Measurements from ENCODE around the gene POLR2J.
"Not testable (repeated sequence)": the region's sequence is repeated elsewhere in the genome, so short reads cannot be mapped to it uniquely, and the experiment has no call there.

Gene POLR2J

DNA sequence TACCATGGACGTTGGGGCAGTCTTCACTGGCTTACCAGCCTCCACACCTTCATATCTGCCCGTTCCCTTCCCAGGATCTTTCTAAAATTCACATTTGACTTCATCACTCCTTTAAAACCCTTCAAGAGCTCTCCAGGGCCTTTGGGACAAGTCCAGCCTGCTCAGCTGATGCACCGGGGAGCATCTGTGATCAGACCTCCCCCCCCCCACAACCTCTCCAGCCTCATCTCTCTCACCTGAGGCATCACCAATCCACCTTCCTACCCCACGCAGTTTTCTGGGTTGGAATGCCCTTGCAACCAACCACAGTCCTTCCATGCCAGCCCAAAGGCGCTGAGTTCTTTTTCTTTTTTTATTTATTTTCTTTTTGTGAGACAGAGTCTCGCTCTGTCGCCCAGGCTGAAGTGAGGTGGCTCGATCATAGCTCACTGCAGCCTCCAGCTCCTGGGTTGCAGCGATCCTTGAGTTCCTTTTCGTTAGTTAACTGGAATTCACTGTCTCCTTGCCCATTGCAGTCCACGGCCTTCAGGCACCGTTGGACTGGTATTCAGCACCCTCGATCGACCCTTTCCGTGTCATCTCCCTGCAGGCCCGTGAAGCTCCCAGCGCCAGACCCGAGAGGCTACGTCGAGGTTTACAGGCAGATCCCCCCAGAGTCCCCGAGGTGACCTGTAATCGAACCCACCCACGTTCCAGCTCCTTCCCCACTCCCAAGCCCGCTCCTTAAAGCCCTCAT, 14.7 kb downstream of the POLR2J start:
- no peak for DNase-seq (ENCODE audit: extremely low spot score)
- TF ChIP-seq ELF4 (IDR thresholded peaks at IDR 0.05) (no peak), ARNT (IDR thresholded peaks at IDR 0.05) (no peak), SUZ12 (IDR thresholded peaks at IDR 0.05) (no peak), TARDBP (IDR thresholded peaks at IDR 0.05) (no peak), SP1 (IDR thresholded peaks at IDR 0.05) (no peak), L3MBTL2 (conservative IDR thresholded peaks at IDR 0.05) (no peak), ZNF384 (IDR thresholded peaks at IDR 0.05) (no peak), NFRKB (IDR thresholded peaks at IDR 0.05) (no peak), HDGF (IDR thresholded peaks at IDR 0.05; ENCODE audit: borderline replicate concordance) (no peak), FOXK2 (IDR thresholded peaks at IDR 0.05) (no peak), FOXM1 (IDR thresholded peaks at IDR 0.05; ENCODE audit: borderline replicate concordance) (no peak)
- TF ChIP-seq, protein P1, sequence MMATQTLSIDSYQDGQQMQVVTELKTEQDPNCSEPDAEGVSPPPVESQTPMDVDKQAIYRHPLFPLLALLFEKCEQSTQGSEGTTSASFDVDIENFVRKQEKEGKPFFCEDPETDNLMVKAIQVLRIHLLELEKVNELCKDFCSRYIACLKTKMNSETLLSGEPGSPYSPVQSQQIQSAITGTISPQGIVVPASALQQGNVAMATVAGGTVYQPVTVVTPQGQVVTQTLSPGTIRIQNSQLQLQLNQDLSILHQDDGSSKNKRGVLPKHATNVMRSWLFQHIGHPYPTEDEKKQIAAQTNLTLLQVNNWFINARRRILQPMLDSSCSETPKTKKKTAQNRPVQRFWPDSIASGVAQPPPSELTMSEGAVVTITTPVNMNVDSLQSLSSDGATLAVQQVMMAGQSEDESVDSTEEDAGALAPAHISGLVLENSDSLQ (IDR thresholded peaks at IDR 0.05) = no peak
- ChIA-PET CTCF (no interaction called here), POLR2A (interaction anchor here (1.1 to 1.2 kb wide), 2 partner anchors 30 to 68 kb away, joined by 3 read pairs; partner anchors contain the start of gene PRKRIP1)

DNA sequence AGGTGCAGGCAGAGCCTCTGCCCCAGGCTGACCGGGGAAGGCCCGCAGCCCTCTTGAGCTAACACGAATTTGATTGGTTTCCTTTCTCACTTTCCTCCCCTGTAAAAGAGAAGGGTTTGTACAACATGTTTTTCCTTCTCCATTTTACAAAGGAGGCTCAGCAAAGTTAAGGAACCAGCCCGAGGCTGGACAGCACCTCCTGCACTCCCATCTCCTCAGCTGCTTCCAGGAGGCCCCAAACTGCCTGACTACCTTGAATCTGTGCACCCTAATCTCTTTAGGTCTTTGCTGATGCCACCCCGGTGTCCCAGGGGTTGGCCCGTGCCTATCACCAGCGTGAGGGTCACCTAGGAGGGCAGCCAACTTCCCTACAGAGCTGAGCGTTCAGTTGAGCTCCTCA, 18.3 kb downstream of the POLR2J start:
- no peak for DNase-seq (ENCODE audit: extremely low spot score)
- ChIA-PET CTCF (no interaction called here), POLR2A (no interaction called here)
- TF ChIP-seq NFRKB (IDR thresholded peaks at IDR 0.05) (no peak), SP1 (IDR thresholded peaks at IDR 0.05) (no peak), TARDBP (IDR thresholded peaks at IDR 0.05) (no peak)

DNA sequence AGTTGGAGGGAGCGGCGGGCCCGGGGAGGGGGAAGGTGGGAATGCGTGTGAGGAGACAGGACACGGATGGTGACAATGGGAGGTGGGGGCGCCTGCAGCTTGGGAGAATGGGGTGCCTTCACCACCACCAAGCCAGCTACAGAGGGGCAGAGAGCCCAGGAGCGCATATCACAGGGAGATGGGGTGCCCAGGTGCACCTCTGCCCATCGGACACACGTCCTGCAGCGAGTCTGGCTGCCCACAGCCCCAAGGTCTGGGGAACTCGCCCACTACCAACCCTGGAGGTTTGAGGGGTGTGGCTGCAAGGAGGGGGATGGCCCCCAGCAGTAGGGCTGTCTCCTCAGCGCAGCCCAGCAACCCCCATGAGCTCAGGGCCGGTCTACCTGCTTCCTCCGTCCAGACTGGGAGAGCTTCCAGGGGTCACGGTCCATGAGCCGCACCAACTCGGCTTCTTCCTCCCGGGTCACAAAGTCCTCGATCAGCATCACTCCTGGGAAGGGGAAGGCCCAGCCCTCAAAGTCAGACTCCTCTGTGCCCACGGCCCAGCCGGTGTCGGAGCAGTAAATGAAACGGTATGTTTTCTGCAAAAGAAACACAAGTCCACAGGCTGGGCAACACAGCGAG, 19.4 kb downstream of the POLR2J start:
- CTCF ChIA-PET = no interaction called here
- no peak for DNase-seq (ENCODE audit: extremely low spot score)
- TF ChIP-seq, protein P1 (IDR thresholded peaks at IDR 0.05) = no peak
- TF ChIP-seq HDGF (IDR thresholded peaks at IDR 0.05; ENCODE audit: borderline replicate concordance) (no peak), L3MBTL2 (conservative IDR thresholded peaks at IDR 0.05) (no peak), FOXM1 (IDR thresholded peaks at IDR 0.05; ENCODE audit: borderline replicate concordance) (no peak), SUZ12 (IDR thresholded peaks at IDR 0.05) (no peak), FOXK2 (IDR thresholded peaks at IDR 0.05) (no peak), FOXA1 (IDR thresholded peaks at IDR 0.05) (no peak), CTBP1 (IDR thresholded peaks at IDR 0.05; ENCODE audit: borderline replicate concordance) (no peak), ARNT (IDR thresholded peaks at IDR 0.05) (no peak), TARDBP (IDR thresholded peaks at IDR 0.05) (no peak), NFRKB (IDR thresholded peaks at IDR 0.05) (no peak), BHLHE40 (IDR thresholded peaks at IDR 0.05; ENCODE audit: borderline replicate concordance) (no peak), SP1 (IDR thresholded peaks at IDR 0.05) (no peak), ELF4 (IDR thresholded peaks at IDR 0.05) (no peak), LEF1 (IDR thresholded peaks at IDR 0.05; ENCODE audit: borderline replicate concordance) (no peak), ZNF384 (IDR thresholded peaks at IDR 0.05) (no peak)
- POLR2A ChIA-PET = no interaction called here

DNA sequence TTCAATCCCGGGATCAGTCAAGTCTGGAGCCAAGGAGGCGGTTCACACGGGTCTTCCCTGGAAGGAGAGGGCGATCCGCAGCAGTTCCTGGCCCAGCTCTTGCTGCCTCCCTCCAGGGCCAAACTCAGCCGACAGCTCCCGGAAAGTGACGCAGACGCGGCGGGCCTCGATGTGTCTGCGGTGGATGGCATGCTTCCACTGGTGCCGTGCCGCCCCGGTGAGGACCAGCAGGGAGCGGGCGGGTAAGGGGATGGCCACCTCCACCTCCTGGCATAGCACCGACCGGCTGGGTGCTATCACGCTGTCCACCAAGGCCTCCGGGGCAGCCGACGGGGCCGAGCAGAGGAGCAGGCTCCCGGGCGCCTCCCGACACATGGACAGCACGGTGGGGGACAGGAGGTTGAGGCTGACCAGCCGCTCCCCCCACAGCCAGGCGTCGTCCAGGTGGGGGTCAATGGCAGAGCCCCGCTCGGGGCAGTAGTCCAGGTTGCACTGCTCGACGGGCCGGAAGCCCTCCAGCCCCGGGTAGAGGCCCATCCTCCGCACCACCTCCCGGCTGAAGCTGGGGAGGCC, 21.3 kb downstream of the POLR2J start:
- DNase-seq (ENCODE audit: extremely low spot score) = no peak
- TF ChIP-seq FOXA1 (IDR thresholded peaks at IDR 0.05) (no peak), SUZ12 (IDR thresholded peaks at IDR 0.05) (no peak), SP1 (IDR thresholded peaks at IDR 0.05) (no peak), CTBP1 (IDR thresholded peaks at IDR 0.05; ENCODE audit: borderline replicate concordance) (no peak), L3MBTL2 (conservative IDR thresholded peaks at IDR 0.05) (no peak), NFRKB (IDR thresholded peaks at IDR 0.05) (no peak), TARDBP (IDR thresholded peaks at IDR 0.05) (no peak), LEF1 (IDR thresholded peaks at IDR 0.05; ENCODE audit: borderline replicate concordance) (no peak), ELF4 (IDR thresholded peaks at IDR 0.05) (no peak), FOXK2 (IDR thresholded peaks at IDR 0.05) (no peak), ZNF384 (IDR thresholded peaks at IDR 0.05) (no peak), BHLHE40 (IDR thresholded peaks at IDR 0.05; ENCODE audit: borderline replicate concordance) (no peak), FOXM1 (IDR thresholded peaks at IDR 0.05; ENCODE audit: borderline replicate concordance) (no peak)
- TF ChIP-seq, protein P1 (IDR thresholded peaks at IDR 0.05) = no peak
- ChIA-PET POLR2A (no interaction called here), CTCF (no interaction called here)

DNA sequence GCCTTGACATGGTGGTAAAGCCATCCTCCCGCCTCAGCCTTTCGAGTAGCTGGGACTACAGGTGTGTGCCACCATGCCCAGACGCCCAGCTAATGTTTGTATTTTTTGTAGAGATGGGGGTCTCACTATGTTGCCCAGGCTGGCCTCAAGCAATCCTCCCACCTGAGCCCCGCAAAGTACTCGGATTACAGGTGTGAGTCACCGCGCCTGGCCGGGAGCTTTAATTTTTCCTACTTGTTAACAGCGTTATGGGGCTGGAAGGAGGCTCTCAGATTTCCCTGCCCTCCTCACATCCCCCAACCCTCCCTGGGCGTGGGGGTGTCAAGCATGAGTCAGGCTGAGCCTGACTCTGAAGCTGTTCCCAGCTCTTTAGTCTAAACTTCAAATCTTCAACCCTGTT, 22.4 kb downstream of the POLR2J start:
- ChIA-PET POLR2A (interaction anchor here (0.7 kb wide), 2 partner anchors 9 to 11 kb away, joined by 3 read pairs; no protein-coding TSS in a partner anchor), CTCF (interaction anchor here (0.6 to 1.4 kb wide), 5 partner anchors 11 to 1264 kb away, joined by 3 to 5 read pairs (median 3); no protein-coding TSS in a partner anchor)
- TF ChIP-seq SUZ12 (IDR thresholded peaks at IDR 0.05) = no peak
- DNase-seq (ENCODE audit: extremely low spot score) = no peak

DNA sequence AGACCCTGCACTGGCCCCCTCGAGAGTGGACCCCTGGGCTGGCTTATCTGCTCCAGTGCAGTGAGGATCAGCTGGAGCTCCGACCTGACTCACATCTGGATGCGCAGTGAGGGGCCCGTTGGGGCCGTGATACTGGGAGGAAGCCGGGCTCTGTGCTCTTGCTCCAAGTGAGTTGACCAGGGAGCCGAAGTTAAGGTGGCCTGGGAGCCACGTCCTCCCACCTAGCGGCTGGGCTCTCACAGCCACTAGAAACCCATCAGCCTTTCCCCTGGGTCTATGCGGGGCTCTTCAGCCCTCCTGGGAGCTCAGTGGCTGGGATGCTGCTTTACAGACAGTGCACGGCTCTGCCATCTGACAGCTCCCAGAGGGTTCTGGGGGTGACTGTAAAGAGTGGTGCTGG, 23.1 kb downstream of the POLR2J start:
- no peak for DNase-seq (ENCODE audit: extremely low spot score)
- POLR2A ChIA-PET = no interaction called here
- CTCF ChIA-PET = interaction anchor here (1.0 to 1.4 kb wide), 2 partner anchors 12 to 176 kb away, joined by 3 to 5 read pairs; no protein-coding TSS in a partner anchor
- TF ChIP-seq ZNF384 (IDR thresholded peaks at IDR 0.05) = no peak
- no peak for TF ChIP-seq SP1 (IDR thresholded peaks at IDR 0.05)

DNA sequence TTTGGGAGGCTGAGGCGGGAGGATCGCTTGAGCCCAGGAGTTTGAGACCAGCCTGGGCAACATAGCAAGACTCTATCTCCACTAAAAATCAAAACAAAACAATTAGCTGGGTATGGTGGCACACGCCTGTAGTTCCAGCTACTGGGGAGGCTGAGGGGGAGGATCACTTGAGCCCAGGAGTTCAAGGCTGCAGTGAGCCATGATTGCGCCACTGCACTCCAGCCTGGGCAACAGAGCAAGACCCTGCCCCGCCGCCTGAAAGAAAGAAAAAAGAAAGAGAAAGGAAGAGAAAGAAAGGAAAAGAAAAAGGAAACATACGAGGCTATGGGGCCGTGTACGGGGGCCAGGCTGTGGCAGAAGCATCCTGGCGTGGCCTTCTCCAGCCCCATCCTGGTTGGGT, 23.8 kb downstream of the POLR2J start:
- CTCF ChIA-PET; DNase-seq (ENCODE audit: extremely low spot score); POLR2A ChIA-PET: not testable (repeated sequence)
